Neuronal stem cell (in vitro differentiated cells): ENCODE measurements around the gene CHD8.

ENCODE experiments used
- DNase-seq: peaks from one replicate; pipeline ENCODE4 v3.0.0-alpha.2; 2013; ENCODE audit warnings: low spot score
- H2AFZ ChIP-seq: one replicate; pipeline ENCODE4 v1.6.1; 2013; ENCODE audit warnings: mild to moderate bottlenecking, low read length, inconsistent platforms
- H2AK5ac ChIP-seq: 2 replicates; pipeline ENCODE4 v1.6.1; 2013; ENCODE audit warnings: low read depth, mild to moderate bottlenecking, inconsistent platforms, low read length, moderate library complexity, mixed read lengths
- H2BK120ac ChIP-seq: 2 replicates; pipeline ENCODE4 v1.6.1; 2013; ENCODE audit warnings: low read depth, mild to moderate bottlenecking, inconsistent platforms, low read length, moderate library complexity, mixed read lengths
- H2BK12ac ChIP-seq: one replicate; pipeline ENCODE4 v1.6.1; 2013; ENCODE audit warnings: low read length, inconsistent platforms
- H2BK15ac ChIP-seq: 2 replicates; pipeline ENCODE4 v1.6.1; 2013; ENCODE audit warnings: mild to moderate bottlenecking, low read length, inconsistent platforms, mixed read lengths
- H2BK5ac ChIP-seq: one replicate; pipeline ENCODE4 v1.6.1; 2013; ENCODE audit warnings: inconsistent platforms, mild to moderate bottlenecking, low read length, moderate library complexity
- H3K14ac ChIP-seq: one replicate; pipeline ENCODE4 v1.6.1; 2013; ENCODE audit warnings: low read length, inconsistent platforms
- H3K18ac ChIP-seq: 2 replicates; pipeline ENCODE4 v1.6.1; 2013; ENCODE audit warnings: low read length, inconsistent platforms
- H3K23ac ChIP-seq: 2 replicates; pipeline ENCODE4 v1.6.1; 2013; ENCODE audit warnings: low read depth, mild to moderate bottlenecking, mixed read lengths, low read length, inconsistent platforms; ENCODE audit not compliant: poor library complexity
- H3K27ac ChIP-seq: replicated peaks from 3 replicates; pipeline ENCODE4 v1.5.1; 2013; ENCODE audit warnings: low read length, inconsistent platforms
- H3K27me3 ChIP-seq, 3 experiments: 2 replicates each; pipeline ENCODE4 v1.6.1; 2013; ENCODE audit warnings: low read length in 3 of 3, mild to moderate bottlenecking in 2 of 3, inconsistent platforms in 1 of 3, low read depth in 1 of 3, mixed read lengths in 1 of 3, moderate library complexity in 1 of 3; ENCODE audit not compliant: control insufficient read depth in 3 of 3, insufficient read depth in 3 of 3
- H3K36me3 ChIP-seq, 2 donors: replicated peaks in 1 of 2; 2 replicates each; pipeline ENCODE4 v1.6.1; 2013; ENCODE audit warnings: low read length in 2 of 2; ENCODE audit not compliant: control insufficient read depth in 2 of 2, insufficient read depth in 2 of 2
- H3K4ac ChIP-seq: 2 replicates; pipeline ENCODE4 v1.6.1; 2013; ENCODE audit warnings: inconsistent platforms, mild to moderate bottlenecking, low read length, moderate library complexity
- H3K4me1 ChIP-seq, 2 donors: 1 replicate in 1 of 2; 2 replicates in 1 of 2; pipeline ENCODE4 v1.6.1; 2013; ENCODE audit warnings: low read length in 2 of 2, low read depth in 1 of 2; ENCODE audit not compliant: control insufficient read depth in 2 of 2, insufficient read depth in 1 of 2
- H3K4me2 ChIP-seq: one replicate; pipeline ENCODE4 v1.6.1; 2013; ENCODE audit warnings: mild to moderate bottlenecking, low read length, inconsistent platforms; ENCODE audit not compliant: insufficient read depth, poor library complexity, severe bottlenecking
- H3K4me3 ChIP-seq, 2 donors: 2 replicates each; pipeline ENCODE4 v1.5.1; 2013; ENCODE audit warnings: low read length in 2 of 2, mild to moderate bottlenecking in 2 of 2, inconsistent platforms in 1 of 2, moderate library complexity in 1 of 2
- H3K79me1 ChIP-seq: one replicate; pipeline ENCODE4 v1.6.1; 2013; ENCODE audit warnings: low read depth, mild to moderate bottlenecking, inconsistent platforms, low read length, moderate library complexity
- H3K9ac ChIP-seq: one replicate; pipeline ENCODE4 v1.6.1; 2013; ENCODE audit warnings: mild to moderate bottlenecking, low read depth, low read length, inconsistent platforms; ENCODE audit not compliant: poor library complexity
- H3K9me3 ChIP-seq, 2 donors: replicated peaks in 1 of 2; 2 replicates each; pipeline versions ENCODE3 to v1.6.1; 2013; ENCODE audit warnings: low read length in 2 of 2, mild to moderate bottlenecking in 2 of 2, inconsistent platforms in 1 of 2, low read depth in 1 of 2, mixed read lengths in 1 of 2, moderate library complexity in 1 of 2; ENCODE audit not compliant: control insufficient read depth in 2 of 2, insufficient read depth in 1 of 2
- H4K8ac ChIP-seq: one replicate; pipeline ENCODE4 v1.6.1; 2013; ENCODE audit warnings: low read depth, mild to moderate bottlenecking, inconsistent platforms, low read length, moderate library complexity
- H4K91ac ChIP-seq: one replicate; pipeline ENCODE4 v1.6.1; 2013; ENCODE audit warnings: low read length, low read depth, mild to moderate bottlenecking, inconsistent platforms; ENCODE audit not compliant: poor library complexity
- WGBS, 2 donors: extraction: QIAGEN DNeasy Blood & Tissue Kit; methylation state at CpG; one replicate each; pipeline ENCODE4 v1.1.7; 2013; ENCODE audit warnings: missing lambda C conversion rate in 2 of 2, mixed read lengths in 1 of 2; ENCODE audit not compliant: insufficient read length in 2 of 2, insufficient replicate concordance in 1 of 2; ENCODE audit errors: extremely low coverage in 2 of 2; 5-methylcytosine and 5-hydroxymethylcytosine counted together

Gene CHD8

GRCh38 chr14:21440859-21441258 is 15.1 kb downstream of the CHD8 start:
- Histone ChIP-seq H4K8ac (no peak overlapping the region), H3K14ac (no peak overlapping the region), H3K4me3 (no peak overlapping the region), H3K27me3 (no peaks in the 10 kb centered on the region), H3K4me2 (no peak overlapping the region), H3K27ac (no peak overlapping the region), H2AFZ (no peak overlapping the region), H2BK5ac (no peak overlapping the region), H3K23ac (no peak overlapping the region), H2BK120ac (no peak overlapping the region), H3K9me3 (no peaks in the 10 kb centered on the region), H3K4me1 (peaks cover 2 to 5% of the 10 kb centered on the region in 2 donors), H2BK15ac (no peak overlapping the region), H3K9ac (no peak overlapping the region), H2AK5ac (no peak overlapping the region), H3K4ac (no peak overlapping the region), H3K18ac (no peak overlapping the region), H3K79me1 (no peaks in the 10 kb centered on the region), H4K91ac (no peak overlapping the region), H3K36me3 (peaks cover 0 to 22% of the 10 kb centered on the region in 2 donors), H2BK12ac (no peak overlapping the region)
- DNase-seq = no peak

DNA sequence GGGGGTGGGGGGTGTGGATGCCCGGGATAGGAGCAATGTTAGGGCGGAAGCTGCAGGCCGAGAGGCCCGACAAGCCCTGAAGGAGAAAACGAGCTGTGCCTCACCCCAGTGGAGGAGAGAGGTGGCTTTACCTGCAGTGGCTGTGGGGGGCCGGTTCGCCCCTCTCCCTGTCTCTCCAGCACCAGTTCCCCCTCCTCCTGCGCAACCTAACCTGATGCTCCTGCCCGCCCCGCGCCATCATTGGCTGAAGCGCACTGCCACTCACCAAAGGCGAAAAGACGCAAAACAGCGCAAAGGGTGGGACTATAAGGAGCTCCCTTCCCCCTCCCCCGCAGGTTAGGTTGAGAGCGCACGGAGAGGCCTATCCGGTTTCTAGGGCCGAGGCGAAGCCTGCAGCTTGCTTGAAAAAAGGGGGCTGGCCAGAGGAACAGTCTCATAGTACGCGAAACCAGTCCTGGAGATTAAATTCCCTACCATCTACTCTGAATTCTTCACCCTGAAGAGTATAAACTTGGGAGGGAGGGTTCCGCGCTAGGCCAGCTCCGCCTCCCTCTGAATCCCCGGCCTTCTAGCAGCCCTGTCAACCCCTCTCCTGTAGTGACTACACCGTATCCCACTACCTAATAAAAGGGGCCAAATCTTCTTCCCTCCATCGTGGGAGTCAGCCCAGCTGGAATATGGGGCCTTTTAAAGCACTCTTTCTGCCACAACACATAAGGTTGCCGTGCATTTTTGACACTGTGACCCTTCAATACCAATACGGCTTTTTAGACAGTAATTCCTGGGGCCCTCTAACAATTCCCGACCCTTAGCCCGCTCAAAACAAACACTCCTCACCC is 18.6 kb downstream of the CHD8 start:
- H2BK12ac ChIP-seq = no peak overlapping the region
- H3K4me3 ChIP-seq = peak overlapping the region; percentile 88 to 94
- H2AK5ac ChIP-seq = no peak overlapping the region
- H4K91ac ChIP-seq = no peak overlapping the region
- no CpG with 5 or more reads among the region's 33 CpGs for WGBS, 2 donors
- H3K27me3 ChIP-seq = no peaks in the 10 kb centered on the region
- H3K18ac ChIP-seq = peak overlapping the region; percentile 92
- peak overlapping the region; percentile 78 for H3K9ac ChIP-seq
- H3K36me3 ChIP-seq = peaks cover 2 to 40% of the 10 kb centered on the region in 2 donors
- no peak overlapping the region for H3K4ac ChIP-seq
- H2BK15ac ChIP-seq = no peak overlapping the region
- H3K4me2 ChIP-seq = peak overlapping the region; percentile 68
- H2BK5ac ChIP-seq = no peak overlapping the region
- H3K79me1 ChIP-seq = no peaks in the 10 kb centered on the region
- peak overlapping the region; percentile 87 for H3K27ac ChIP-seq
- H2AFZ ChIP-seq = peak overlapping the region; percentile 81
- H3K23ac ChIP-seq = peak overlapping the region; percentile 52
- no peak overlapping the region for H2BK120ac ChIP-seq
- H3K4me1 ChIP-seq = peaks cover 2 to 5% of the 10 kb centered on the region in 2 donors
- DNase-seq = peak; percentile 100
- no peak overlapping the region for H4K8ac ChIP-seq
- H3K9me3 ChIP-seq = no peaks in the 10 kb centered on the region
- no peak overlapping the region for H3K14ac ChIP-seq

GRCh38 chr14:21436567-21437062 is 19.3 kb downstream of the CHD8 start:
- Histone ChIP-seq H3K9ac (peak overlapping the region; percentile 78), H3K27me3 (no peaks in the 10 kb centered on the region), H4K8ac (no peak overlapping the region), H3K18ac (no peak overlapping the region), H3K23ac (no peak overlapping the region), H3K9me3 (no peaks in the 10 kb centered on the region), H2BK12ac (no peak overlapping the region), H2AFZ (peak overlapping the region; percentile 81), H3K27ac (no peak overlapping the region), H4K91ac (no peak overlapping the region), H3K79me1 (no peaks in the 10 kb centered on the region), H3K14ac (no peak overlapping the region), H3K36me3 (peaks cover 3 to 44% of the 10 kb centered on the region in 2 donors), H3K4me3 (peak overlapping the region; percentile 88 to 94), H3K4ac (no peak overlapping the region), H2AK5ac (no peak overlapping the region), H2BK120ac (no peak overlapping the region), H3K4me2 (peak overlapping the region; percentile 68), H3K4me1 (peaks cover 2 to 5% of the 10 kb centered on the region in 2 donors), H2BK15ac (no peak overlapping the region), H2BK5ac (no peak overlapping the region)
- DNase-seq = no peak
- no CpG with 5 or more reads among the region's 11 CpGs for WGBS, 2 donors

- DNase-seq = no peak
- Histone ChIP-seq H3K9me3 (no peaks in the 10 kb centered on the region), H3K23ac (no peak overlapping the region), H3K27ac (no peak overlapping the region), H3K4me2 (no peak overlapping the region), H3K79me1 (peaks cover 8% of the 10 kb centered on the region), H3K9ac (no peak overlapping the region), H2AFZ (no peak overlapping the region), H3K4me3 (no peak overlapping the region), H3K4ac (no peak overlapping the region), H3K36me3 (peaks cover 35 to 97% of the 10 kb centered on the region in 2 donors), H3K14ac (no peak overlapping the region), H2BK15ac (no peak overlapping the region), H4K8ac (no peak overlapping the region), H3K27me3 (peaks cover 0 to 1% (median 0%) of the 10 kb centered on the region in 3 experiments), H2BK5ac (no peak overlapping the region), H3K4me1 (no peaks in the 10 kb centered on the region), H2BK120ac (no peak overlapping the region), H3K18ac (no peak overlapping the region), H2AK5ac (no peak overlapping the region), H2BK12ac (no peak overlapping the region), H4K91ac (no peak overlapping the region)
- WGBS, 2 donors = no CpG with 5 or more reads among the region's 2 CpGs
Measured at GRCh38 chr14:21431126-21431525, 24.8 kb downstream of the CHD8 start.
